ENCODE measurements around the gene STIP1.
A peak's percentile ranks its signal among the peaks of the same experiment; 100 is the strongest.

Gene STIP1

DNA sequence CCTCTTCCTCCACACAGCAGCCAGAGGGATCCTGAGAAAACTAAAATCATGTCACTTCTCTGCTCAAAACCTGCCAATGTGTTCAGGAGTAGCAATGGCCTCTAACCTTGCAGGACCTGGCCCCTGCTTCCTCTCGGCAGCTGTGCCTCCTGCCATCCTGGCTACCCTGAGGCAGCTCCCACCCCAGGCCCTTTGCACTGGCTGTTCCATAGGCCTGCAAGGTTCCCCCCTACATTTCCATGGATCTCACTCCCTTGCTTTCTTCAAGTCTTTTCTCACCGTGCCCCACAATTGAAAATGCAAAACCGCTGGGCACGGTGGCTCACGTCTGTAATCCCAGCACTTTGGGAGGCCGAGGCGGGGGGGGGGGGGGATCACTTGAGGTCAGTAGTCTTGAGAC, 2.1 kb upstream of the STIP1 start:
- TF ChIP-seq, protein P1, sequence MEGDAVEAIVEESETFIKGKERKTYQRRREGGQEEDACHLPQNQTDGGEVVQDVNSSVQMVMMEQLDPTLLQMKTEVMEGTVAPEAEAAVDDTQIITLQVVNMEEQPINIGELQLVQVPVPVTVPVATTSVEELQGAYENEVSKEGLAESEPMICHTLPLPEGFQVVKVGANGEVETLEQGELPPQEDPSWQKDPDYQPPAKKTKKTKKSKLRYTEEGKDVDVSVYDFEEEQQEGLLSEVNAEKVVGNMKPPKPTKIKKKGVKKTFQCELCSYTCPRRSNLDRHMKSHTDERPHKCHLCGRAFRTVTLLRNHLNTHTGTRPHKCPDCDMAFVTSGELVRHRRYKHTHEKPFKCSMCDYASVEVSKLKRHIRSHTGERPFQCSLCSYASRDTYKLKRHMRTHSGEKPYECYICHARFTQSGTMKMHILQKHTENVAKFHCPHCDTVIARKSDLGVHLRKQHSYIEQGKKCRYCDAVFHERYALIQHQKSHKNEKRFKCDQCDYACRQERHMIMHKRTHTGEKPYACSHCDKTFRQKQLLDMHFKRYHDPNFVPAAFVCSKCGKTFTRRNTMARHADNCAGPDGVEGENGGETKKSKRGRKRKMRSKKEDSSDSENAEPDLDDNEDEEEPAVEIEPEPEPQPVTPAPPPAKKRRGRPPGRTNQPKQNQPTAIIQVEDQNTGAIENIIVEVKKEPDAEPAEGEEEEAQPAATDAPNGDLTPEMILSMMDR (IDR thresholded peaks at IDR 0.05; ENCODE audit: insufficient read depth, low read length, poor library complexity, severe bottlenecking) = no peak
- Histone ChIP-seq H3K36me3 (ENCODE audit: control insufficient read depth, insufficient read depth, low read length) (peaks cover 2% of the 10 kb centered on the region; the same call in 1 of the 2 replicates), H3K27me3 (replicated peaks; ENCODE audit: control insufficient read depth, insufficient read depth, low read length) (no peaks in the 10 kb centered on the region), H3K4me3 (replicated peaks; ENCODE audit: low read depth, low read length) (no peak overlapping the region)
- DNase-seq (ENCODE audit: extremely low read depth, insufficient read length) = no peak

DNA sequence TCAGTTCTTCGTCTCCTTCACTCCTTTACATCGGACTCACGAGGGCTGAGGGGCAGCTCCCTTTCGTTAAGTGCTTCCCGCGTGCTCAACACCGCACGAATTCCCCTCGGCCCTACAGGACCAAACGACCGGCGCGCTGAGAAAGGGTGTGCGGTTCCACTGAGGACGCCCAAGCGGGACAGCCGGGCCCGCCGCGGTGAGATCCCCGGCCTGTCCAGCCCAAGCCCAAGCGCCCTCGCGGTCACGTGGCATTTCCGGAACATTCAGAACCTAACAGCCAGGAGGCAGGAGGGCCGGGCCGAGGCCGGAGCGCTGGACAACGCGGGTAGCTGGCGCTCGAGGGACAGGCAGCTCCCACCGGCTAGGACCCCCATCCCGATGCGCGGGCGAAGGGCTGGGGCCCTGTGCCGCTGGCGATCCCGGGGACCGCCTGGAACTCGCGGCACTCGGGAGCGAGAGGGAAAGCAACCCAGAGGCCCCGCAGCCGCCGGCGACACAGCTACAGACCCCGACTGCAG, 737 bp upstream of the STIP1 start:
- H3K4me3 ChIP-seq (replicated peaks; ENCODE audit: low read depth, low read length) = peak overlapping the region; percentile 75
- TF ChIP-seq, protein P1 (IDR thresholded peaks at IDR 0.05; ENCODE audit: insufficient read depth, low read length, poor library complexity, severe bottlenecking) = no peak
- no peaks in the 10 kb centered on the region for H3K27me3 ChIP-seq (replicated peaks; ENCODE audit: control insufficient read depth, insufficient read depth, low read length)
- H3K36me3 ChIP-seq (ENCODE audit: control insufficient read depth, insufficient read depth, low read length) = peaks cover 2% of the 10 kb centered on the region; the same call in 1 of the 2 replicates
- no peak for DNase-seq (ENCODE audit: extremely low read depth, insufficient read length)

DNA sequence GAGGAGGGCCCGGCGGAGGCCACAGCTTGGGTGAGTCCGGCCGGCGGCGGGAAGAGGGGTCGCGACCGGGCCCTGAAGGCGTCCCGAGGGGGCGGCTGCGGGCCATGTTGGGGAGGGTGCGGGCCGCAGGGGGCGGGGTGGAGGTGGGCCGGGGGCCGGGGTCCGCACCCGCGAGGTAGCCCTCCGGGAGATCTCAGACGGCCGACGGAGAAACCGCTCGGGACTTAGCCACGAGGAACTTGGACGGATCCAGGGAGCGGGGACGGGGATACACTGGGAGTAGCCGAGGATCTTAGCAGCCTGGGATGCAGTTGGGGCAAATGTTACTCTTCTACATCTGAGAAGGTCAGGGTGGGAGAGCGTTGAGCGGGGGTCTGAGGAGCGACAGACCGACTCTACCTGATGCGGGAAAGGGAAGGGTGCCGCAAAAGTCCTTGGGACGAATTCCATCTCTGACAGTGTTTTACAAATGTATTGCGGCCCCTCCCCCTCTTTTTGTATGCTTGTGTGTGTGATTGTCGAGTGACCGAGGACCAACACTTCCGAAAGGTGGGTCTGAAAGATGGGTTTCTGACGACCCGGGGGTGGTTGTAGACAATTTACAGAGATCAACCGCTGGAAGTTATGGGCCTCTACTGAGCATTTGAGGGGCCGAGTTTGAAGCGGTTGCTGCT, 658 bp downstream of the STIP1 start:
- no peak for DNase-seq (ENCODE audit: extremely low read depth, insufficient read length)
- Histone ChIP-seq H3K27me3 (replicated peaks; ENCODE audit: control insufficient read depth, insufficient read depth, low read length) (no peaks in the 10 kb centered on the region), H3K36me3 (ENCODE audit: control insufficient read depth, insufficient read depth, low read length) (peaks cover 2% of the 10 kb centered on the region; the same call in 1 of the 2 replicates), H3K4me3 (replicated peaks; ENCODE audit: low read depth, low read length) (no peak overlapping the region)
- TF ChIP-seq, protein P1 (IDR thresholded peaks at IDR 0.05; ENCODE audit: insufficient read depth, low read length, poor library complexity, severe bottlenecking) = no peak

DNA sequence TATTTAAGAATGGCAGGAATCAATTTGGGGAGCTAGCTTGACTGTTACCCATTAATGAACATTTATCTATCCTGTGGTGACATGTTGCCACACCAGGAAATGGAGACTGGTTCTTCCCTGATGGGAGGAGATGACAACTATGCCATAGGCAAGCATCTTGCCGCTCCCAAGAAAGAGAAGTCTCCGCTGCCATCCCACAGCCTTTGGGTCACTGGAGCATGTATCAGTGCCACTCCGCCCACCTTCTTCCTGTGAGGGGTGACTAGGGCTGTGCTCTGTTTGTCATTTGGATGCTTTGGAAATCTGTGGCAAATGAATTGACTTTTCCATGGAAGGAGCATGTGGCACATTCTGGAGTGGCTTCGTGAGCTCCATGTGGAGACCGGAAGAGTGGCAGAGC, 6.5 kb downstream of the STIP1 start:
- Histone ChIP-seq H3K36me3 (ENCODE audit: control insufficient read depth, insufficient read depth, low read length) (peaks cover 28% of the 10 kb centered on the region), H3K27me3 (replicated peaks; ENCODE audit: control insufficient read depth, insufficient read depth, low read length) (no peaks in the 10 kb centered on the region), H3K4me3 (replicated peaks; ENCODE audit: low read depth, low read length) (no peak overlapping the region)
- TF ChIP-seq, protein P1 (IDR thresholded peaks at IDR 0.05; ENCODE audit: insufficient read depth, low read length, poor library complexity, severe bottlenecking) = no peak
- no peak for DNase-seq (ENCODE audit: extremely low read depth, insufficient read length)

DNA sequence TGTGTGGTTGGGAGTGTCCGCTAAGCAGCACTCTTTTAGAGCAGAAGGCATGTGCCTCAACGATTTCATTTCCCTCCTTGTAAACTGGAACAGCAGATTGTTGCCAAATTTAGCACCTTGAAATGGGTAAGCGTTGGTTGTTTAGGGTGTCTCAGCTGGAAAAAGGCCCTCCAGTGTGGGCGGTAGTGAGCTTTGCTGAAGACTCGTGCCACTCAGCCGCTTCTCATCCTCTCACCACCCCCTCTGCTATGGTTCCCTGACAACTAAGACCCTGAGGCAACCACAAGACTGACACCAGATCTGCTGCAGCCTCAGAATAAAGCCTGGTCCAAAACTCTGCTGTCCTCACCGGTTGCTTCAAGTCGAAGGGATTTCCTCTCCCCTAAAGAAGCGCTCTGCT, 10.7 kb downstream of the STIP1 start:
- no peak overlapping the region for H3K4me3 ChIP-seq (replicated peaks; ENCODE audit: low read depth, low read length)
- no peaks in the 10 kb centered on the region for H3K27me3 ChIP-seq (replicated peaks; ENCODE audit: control insufficient read depth, insufficient read depth, low read length)
- no peak for DNase-seq (ENCODE audit: extremely low read depth, insufficient read length)
- peaks cover 38% of the 10 kb centered on the region for H3K36me3 ChIP-seq (ENCODE audit: control insufficient read depth, insufficient read depth, low read length)
- TF ChIP-seq, protein P1 (IDR thresholded peaks at IDR 0.05; ENCODE audit: insufficient read depth, low read length, poor library complexity, severe bottlenecking) = no peak

All from GM06990 (cell line).